HepG2 (cell line): ENCODE measurements around the gene GABRG3. TPM values are rescaled to one million over a fixed set of nuclear protein-coding genes. Genes with fewer than 3 reads are reported as not detected.

Source experiments
- AHR ChIP-seq: IDR thresholded peaks from 2 replicates; pipeline ENCODE4 v1.6.1; 2018; ENCODE audit warnings: missing genetic modification reagents, missing compliant biosample characterization
- FOSL1 ChIP-seq: sonication (generic); formaldehyde crosslinking; IDR thresholded peaks from 2 replicates; pipeline ENCODE4 v1.9.0; 2021; ENCODE audit warnings: missing genetic modification reagents, borderline replicate concordance
- KAT2B ChIP-seq: fragments of 150-350 bp; IDR thresholded peaks from 2 replicates; pipeline ENCODE4 v1.6.1; 2014; ENCODE audit warnings: low read depth, low read length, borderline replicate concordance
- MAZ ChIP-seq, 2 experiments: sonication (generic) in 1 of 2; formaldehyde crosslinking in 1 of 2; IDR thresholded peaks; 2 replicates each; pipeline versions ENCODE4 v1.5.0 to v1.6.1; 2012 to 2020; ENCODE audit warnings: low read depth in 2 of 2, mild to moderate bottlenecking in 2 of 2, borderline replicate concordance in 1 of 2, improper control_type of control experiment in 1 of 2, low read length in 1 of 2, missing genetic modification reagents in 1 of 2, moderate library complexity in 1 of 2
- MYPOP ChIP-seq: sonication (generic); formaldehyde crosslinking; IDR thresholded peaks from 2 replicates; pipeline ENCODE4 v1.8.1; 2023; ENCODE audit warnings: mild to moderate bottlenecking, moderate library complexity, missing genetic modification reagents
- SAFB2 ChIP-seq: sonication (generic); formaldehyde crosslinking; IDR thresholded peaks from 2 replicates; pipeline ENCODE4 v1.5.1; 2020; ENCODE audit warnings: missing genetic modification reagents, low read depth, mild to moderate bottlenecking, borderline replicate concordance
- UBTF ChIP-seq: sonication (generic); formaldehyde crosslinking; IDR thresholded peaks from 2 replicates; pipeline ENCODE4 v1.4.0; 2020; ENCODE audit warnings: mild to moderate bottlenecking, missing genetic modification reagents
- ZBTB33 ChIP-seq: sonication (generic); formaldehyde crosslinking; IDR thresholded peaks from 2 replicates; pipeline ENCODE4 v1.4.0; 2020; ENCODE audit warnings: missing genetic modification reagents
- ZBTB40 ChIP-seq, 2 experiments: fragments of 450-650 bp in 1 of 2; sonication (generic) in 1 of 2; formaldehyde crosslinking in 1 of 2; IDR thresholded peaks; 2 replicates each; pipeline versions ENCODE4 v1.6.1 to v1.8.0; 2016 to 2022; ENCODE audit warnings: antibody characterized with exemption in 1 of 2, mild to moderate bottlenecking in 1 of 2, missing genetic modification reagents in 1 of 2
- polyA plus RNA-seq, 8 experiments: library from polyadenylated mRNA; depleted of rRNA in 3 of 8; stranded (reverse) in 7 of 8; unstranded in 1 of 8; fragments of >200 nt; fragmentation: Illumina TruSeq in 4 of 8; extraction: Trizol in 4 of 8; gene quantifications; 2 replicates each; pipeline versions ENCODE4 v1.2.1 to v1.2.3, GENCODE V29; 2011 to 2016; ENCODE audit warnings: low read depth in 4 of 8, missing spikeins in 1 of 8, mixed read lengths in 1 of 8; ENCODE audit not compliant: insufficient read depth in 1 of 8
- total RNA-seq, 5 experiments: library from RNA; depleted of rRNA; stranded (reverse); fragments of >200 nt; fragmentation: Illumina TruSeq; extraction: Trizol; gene quantifications; 2 replicates each; pipeline ENCODE4 v1.2.3, GENCODE V29; 2016; ENCODE audit warnings: low read depth in 1 of 5

Gene GABRG3
- total and polyA plus RNA-seq, 2 of the 13 experiments (the other 11 are each of a cell fraction or from before 2014, with no cell fraction given) = not detected

GRCh38 chr15:27500206-27500605, 529.2 kb downstream of the GABRG3 start (continued):
- TF ChIP-seq ZBTB40 (IDR thresholded peaks at IDR 0.05) (no peak), ZBTB40 (CRISPR knock-in tag; IDR thresholded peaks at IDR 0.05) (no peak), UBTF (CRISPR knock-in tag) (no peak), FOSL1 (CRISPR knock-in tag) (no peak), SAFB2 (CRISPR knock-in tag) (no peak), AHR (CRISPR knock-in tag) (no peak), MYPOP (CRISPR knock-in tag) (no peak), MAZ (IDR thresholded peaks at IDR 0.05; ENCODE audit: borderline replicate concordance, low read depth, low read length) (no peak), MAZ (CRISPR knock-in tag; IDR thresholded peaks at IDR 0.05; ENCODE audit: low read depth) (no peak), KAT2B (no peak), ZBTB33 (no peak)
- TF ChIP-seq, all 625 proteins: peak for 0
